Stimulated activated CD4-positive, alpha-beta T cell treated with anti-CD3 and anti-CD28 coated beads, Interleukin-1b, Interleukin-23, amount 100 ng/mL, for 1 hour (primary cell): ENCODE measurements around the gene TPD52L3.

ENCODE experiments used
- DNase-seq, 2 donors: peaks; one replicate each; pipeline ENCODE4 v3.0.0-alpha.2; 2020; ENCODE audit warnings: low read depth in 2 of 2

TPD52L3 gene

GRCh38 chr9:6328103-6328502 is at the start of gene TPD52L3:
Gene TPD52L3, plus strand, starts transcription at chr9:6328375. Its CDS starts 221 bp downstream, at chr9:6328596.
- no peak for DNase-seq

GRCh38 chr9:6301858-6302257 is 26.3 kb upstream of the TPD52L3 start:
- no peak for DNase-seq

- no peak for DNase-seq
Measured at GRCh38 chr9:6302417-6302816, 25.8 kb upstream of the TPD52L3 start.

GRCh38 chr9:6304232-6304631 is 23.9 kb upstream of the TPD52L3 start:
- no peak for DNase-seq

- DNase-seq: no peak
Measured at GRCh38 chr9:6305954-6306563, 22.1 kb upstream of the TPD52L3 start.

- DNase-seq: no peak
Measured at GRCh38 chr9:6307551-6308096, 20.6 kb upstream of the TPD52L3 start.

- DNase-seq: no peak
Measured at GRCh38 chr9:6330958-6331634, 2.9 kb downstream of the TPD52L3 start.

GRCh38 chr9:6334305-6334704 is 6.1 kb downstream of the TPD52L3 start:
- no peak for DNase-seq

GRCh38 chr9:6348766-6349165 is 20.6 kb downstream of the TPD52L3 start:
- no peak for DNase-seq

GRCh38 chr9:6351737-6352136 is 23.6 kb downstream of the TPD52L3 start:
- DNase-seq: no peak

GRCh38 chr9:6354072-6354686 is 26.0 kb downstream of the TPD52L3 start:
- DNase-seq: peak in 1 of 2 donors; percentile 11

- no peak for DNase-seq
Measured at GRCh38 chr9:6355728-6356127, 27.6 kb downstream of the TPD52L3 start.

- DNase-seq: no peak
Measured at GRCh38 chr9:6356441-6356840, 28.3 kb downstream of the TPD52L3 start.

GRCh38 chr9:6356904-6357303 is 28.7 kb downstream of the TPD52L3 start:
- DNase-seq: no peak

- DNase-seq: no peak
Measured at GRCh38 chr9:6367128-6367890, 39.1 kb downstream of the TPD52L3 start.

- no peak for DNase-seq
Measured at GRCh38 chr9:6368831-6369230, 40.7 kb downstream of the TPD52L3 start.
